ENCODE results near the gene CACNA1C.

The CACNA1C gene

DNA sequence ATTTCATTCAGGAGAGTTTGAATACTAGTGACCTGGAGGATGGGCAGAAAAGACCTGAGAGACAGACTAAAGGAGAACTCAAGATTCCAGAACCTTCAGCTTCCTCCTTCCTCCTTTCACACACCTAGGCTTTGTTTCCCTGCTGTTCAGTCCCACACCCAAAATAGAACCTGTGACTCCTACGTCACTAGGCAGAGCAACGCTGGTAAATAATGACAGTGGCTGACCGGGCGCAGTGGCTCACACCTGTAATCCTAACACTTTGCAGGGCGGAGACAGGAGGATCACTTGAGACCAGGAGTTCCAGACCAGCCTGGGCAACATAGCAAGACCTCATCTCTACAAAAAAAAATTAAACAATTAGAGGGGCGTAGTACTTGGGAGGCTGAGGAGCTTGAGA, 575.6 kb downstream of the CACNA1C start:
- no peak for DNase-seq (ENCODE audit: low read depth)

DNA sequence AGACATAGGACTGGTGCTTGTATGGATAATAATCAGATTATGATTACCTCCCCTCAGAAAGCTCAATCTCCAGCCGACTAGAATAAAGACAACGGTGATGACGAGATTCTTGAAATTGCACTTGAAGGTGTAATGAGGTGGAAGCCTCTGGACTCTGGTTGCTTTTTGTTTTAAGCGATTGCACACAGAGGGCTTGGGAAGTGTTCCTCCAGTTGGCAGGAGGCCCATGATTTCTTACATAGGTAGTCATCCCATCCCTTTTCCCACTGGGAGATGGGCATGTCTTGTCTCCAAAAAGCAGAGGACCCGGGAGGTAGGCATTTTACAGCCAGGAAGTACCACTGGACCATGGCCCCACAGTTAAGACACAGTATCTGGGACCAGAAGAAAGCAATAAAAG, 576.3 kb downstream of the CACNA1C start:
- no peak for DNase-seq (ENCODE audit: low read depth)

DNA sequence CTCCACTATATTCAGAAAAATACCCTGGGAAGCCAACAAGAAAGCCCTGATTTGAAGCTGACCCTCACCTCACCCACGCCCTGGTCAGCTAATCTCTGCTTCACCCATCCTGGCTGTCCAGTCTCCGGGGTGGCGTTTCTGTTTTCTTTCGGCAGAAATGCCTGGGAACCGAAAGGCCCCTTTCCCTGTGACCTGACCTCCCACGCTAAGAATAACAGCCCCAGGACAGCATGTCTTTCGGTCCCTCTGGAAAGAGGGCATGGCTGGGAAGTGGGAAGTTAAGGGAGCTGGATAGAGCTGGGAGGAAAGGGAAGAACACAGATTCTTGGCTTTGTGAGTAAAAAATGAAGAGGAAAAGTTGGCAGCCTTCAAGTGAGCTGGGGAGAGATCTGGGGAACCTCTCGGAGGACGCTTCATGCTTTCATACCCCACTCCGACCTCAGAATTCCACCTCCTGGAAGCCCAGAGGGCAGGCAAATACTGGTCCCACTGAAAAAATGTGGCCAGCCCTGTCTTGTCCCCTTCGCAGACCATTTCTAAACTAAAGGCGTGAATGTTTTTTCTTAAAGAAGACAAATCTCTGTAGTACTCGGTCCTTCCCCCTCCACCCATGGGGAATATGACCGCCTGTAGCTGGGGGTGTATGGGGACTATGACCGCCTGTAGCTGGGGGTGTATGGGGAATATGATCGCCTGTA, 579.0 kb downstream of the CACNA1C start:
- no peak for DNase-seq (ENCODE audit: low read depth)

- no peak for DNase-seq (ENCODE audit: low read depth)
These were observed 580.5 kb downstream of the CACNA1C start for GRCh38 chr12:2633176-2633824.

GRCh38 chr12:2633825-2634200, 581.0 kb downstream of the CACNA1C start:
- DNase-seq (ENCODE audit: low read depth) = no peak

DNA sequence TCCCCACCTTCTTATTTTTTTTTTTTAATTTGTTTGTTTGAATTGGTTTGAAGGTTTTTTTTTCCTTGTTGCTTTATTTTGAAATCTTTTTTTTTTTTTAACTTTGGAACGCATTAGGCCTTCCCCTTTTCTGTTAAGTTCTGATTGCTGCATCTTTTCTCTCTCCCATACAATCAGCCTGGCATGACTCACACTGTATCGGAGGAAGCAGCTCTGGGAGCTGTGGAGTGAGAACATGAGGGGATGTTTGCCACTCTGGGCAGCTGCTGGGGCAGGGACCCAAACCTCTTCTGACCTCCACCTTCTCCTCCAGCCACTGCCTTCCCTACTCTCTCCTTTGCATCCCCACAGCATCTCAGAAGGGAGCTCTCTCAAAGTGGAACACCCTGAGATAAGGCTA, 581.7 kb downstream of the CACNA1C start:
- DNase-seq (ENCODE audit: low read depth) = no peak

GRCh38 chr12:2636741-2637340, 584.1 kb downstream of the CACNA1C start:
- no peak for DNase-seq (ENCODE audit: low read depth)

GRCh38 chr12:2637371-2637770, 584.6 kb downstream of the CACNA1C start:
- DNase-seq (ENCODE audit: low read depth) = no peak

DNA sequence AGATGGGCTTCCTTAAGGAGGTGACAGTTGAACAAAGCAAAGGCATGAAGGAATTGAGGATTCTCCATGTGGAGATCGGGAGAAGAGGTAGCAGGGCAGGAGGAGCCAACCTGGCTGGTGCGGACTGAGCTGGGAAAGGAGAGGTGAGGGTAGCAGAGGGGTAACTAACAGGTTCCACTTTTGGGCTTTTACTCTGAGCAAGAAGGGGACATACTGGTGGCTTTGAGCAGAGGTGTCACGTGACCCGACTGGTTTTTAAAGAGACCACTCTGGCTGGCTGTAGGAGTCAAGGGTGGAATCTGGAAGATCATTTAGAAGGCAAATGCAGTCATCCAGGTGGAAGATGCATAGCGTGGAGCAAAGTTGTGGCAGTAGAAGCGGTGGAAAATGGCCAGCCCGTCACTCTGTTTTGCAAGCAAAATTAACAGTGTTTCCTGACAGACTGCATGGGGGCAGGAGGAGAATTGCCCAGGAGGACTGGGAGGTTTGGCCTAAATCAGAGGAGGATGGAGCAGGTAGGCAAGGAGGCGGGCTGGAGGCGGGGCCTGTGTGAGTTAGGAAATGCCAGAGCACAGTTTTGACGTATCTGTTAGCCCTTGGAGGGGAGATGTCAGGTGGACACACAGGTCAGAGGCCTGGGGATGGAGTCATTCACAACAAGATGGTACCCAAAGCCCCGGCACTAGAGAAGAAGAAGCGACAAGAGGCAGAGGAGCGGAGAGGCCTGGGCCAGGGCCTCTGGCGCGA, 585.7 kb downstream of the CACNA1C start:
- DNase-seq (ENCODE audit: low read depth) = no peak

GRCh38 chr12:2639020-2639298, 586.2 kb downstream of the CACNA1C start:
- DNase-seq (ENCODE audit: low read depth) = no peak

GRCh38 chr12:2640281-2640680, 587.5 kb downstream of the CACNA1C start:
- no peak for DNase-seq (ENCODE audit: low read depth)

DNA sequence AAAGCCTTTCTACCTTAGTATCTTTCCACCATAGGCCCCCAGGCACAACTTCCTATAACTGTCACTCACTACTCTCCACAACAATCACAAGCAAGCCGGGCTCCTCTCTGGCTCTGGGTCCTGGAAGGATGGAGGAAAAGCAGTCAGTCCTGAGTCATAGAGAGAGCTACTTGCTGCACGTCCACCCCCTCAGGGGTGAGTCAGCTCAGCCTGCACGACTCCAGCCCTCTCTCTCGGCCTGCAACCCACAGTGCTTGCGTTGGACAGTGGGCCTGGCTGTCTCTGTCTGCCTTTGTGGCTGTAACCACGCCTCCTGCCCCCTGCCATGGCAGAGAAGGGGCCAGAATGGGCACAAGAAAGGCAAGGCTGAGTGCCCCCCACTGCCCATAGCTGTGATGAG, 587.9 kb downstream of the CACNA1C start:
- no peak for DNase-seq (ENCODE audit: low read depth)

DNA sequence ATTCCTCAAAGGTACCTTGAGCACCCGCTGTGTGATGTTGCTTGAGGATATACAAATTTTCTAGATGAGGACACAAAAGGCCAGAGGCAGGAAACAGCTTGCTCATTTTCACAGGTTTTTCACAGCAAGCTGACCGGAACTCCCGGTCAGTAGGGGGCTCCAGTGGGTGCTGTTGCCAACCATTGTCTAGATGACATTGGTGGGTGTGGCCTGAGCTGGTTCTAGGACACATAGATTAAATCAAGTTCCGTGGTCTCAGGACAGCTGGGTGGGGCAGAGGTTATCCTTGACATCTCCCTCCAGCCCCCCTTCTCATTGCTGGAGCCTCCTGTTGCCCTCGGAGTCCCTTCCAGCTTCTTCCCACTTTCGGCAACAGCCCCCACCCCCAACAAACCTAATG, 588.4 kb downstream of the CACNA1C start:
- no peak for DNase-seq (ENCODE audit: low read depth)

DNA sequence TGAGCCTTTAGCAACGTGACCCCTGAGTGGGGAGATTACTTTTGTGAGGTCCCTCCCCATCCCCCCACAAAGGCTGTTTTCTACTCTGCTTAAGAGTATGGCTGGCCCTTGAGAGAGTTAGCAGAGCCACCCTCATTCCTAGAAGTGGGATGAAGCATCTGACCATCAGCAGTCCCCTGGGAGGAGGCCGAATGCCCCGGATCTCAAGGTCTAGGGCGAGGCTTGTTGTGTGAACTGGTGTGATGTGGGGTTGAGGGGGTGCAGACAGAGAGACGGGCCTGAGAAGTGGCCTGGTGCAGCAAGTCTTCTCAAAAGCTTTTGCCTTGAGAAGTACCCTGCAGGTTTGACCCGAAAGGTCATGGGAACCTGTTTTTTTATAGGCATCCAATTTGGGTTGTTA, 589.0 kb downstream of the CACNA1C start:
- DNase-seq (ENCODE audit: low read depth) = no peak

- no peak for DNase-seq (ENCODE audit: low read depth)
These were observed 589.5 kb downstream of the CACNA1C start for GRCh38 chr12:2642176-2642892.

GRCh38 chr12:2642896-2643425, 590.2 kb downstream of the CACNA1C start:
- no peak for DNase-seq (ENCODE audit: low read depth)

DNA sequence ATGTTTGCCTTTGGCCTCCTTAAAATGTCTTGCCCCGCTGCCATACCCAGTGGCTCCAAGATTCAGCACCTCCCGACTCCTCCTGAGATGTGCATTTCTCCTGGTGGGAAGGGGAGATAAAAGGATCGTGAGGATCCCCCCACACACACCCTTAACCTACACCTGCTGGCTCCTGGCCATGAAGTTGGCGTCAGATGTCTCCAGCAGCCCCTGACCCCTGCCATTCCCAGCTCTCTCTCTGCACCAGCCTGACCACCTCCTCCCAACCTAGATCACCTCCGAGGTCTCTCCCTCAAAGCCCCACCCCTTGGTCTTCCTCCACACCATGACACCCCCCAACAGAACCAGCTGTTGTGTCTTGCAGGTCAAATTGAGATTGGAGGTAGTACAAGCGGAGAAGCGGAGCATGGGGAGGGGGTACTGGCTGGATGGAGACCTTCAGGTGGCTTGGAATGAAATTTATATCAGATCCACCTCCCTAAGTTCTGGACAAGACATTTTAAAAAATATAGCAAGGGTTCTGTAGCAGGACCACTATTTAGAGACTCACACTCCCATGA, 590.9 kb downstream of the CACNA1C start:
- no peak for DNase-seq (ENCODE audit: low read depth)

DNA sequence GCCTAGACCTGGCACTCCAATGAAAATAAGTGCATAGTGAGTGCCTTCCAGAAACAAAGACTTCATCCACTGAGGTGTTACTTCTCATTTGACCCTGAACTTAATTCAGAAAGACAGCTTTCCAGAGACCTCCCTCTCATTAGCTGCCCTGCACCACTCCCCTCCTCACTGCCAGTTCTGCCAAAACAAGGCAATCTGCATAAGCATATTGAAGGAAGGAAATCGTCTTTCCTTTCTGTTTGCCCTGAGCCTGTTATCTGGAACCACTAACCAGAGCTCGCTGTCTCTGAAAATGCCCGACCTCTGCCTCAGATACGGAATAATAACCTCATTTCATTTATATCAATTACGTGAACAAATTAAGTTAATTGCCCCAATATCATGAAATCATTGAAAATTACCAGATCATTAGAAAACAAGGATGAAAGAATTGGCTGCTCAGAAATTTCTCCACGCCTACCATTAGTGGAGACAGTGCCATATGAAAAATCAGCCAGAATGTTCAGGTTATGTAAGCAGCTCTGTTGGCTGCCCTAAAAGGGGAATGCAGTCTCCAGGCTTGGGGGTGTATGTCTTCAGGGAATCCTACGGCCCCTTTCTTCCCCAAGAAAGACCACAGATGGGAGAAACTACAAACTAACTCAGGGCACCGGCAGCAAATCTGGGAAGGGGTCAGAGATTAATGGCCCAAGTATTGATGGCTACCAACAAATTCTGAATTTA, 592.1 kb downstream of the CACNA1C start:
- no peak for DNase-seq (ENCODE audit: low read depth)

DNA sequence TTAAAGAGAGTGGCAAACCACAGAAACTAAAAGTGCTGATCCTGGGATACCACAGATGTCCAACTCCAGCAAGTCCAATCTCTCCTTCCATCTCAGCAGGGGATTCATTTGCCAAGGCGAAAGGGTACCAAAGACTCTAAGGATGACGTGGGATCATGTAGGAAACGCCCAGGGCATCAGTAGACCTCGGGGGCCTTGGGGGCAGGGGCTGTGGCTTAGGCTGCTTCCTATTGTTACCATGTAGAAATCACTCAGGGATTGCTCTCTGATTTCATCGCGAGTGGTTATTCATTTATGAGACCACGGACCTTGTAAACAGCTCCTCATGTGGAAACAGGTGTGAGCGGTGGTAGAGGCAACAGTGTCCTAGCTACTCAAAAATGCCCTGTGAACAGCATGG, 592.7 kb downstream of the CACNA1C start:
- no peak for DNase-seq (ENCODE audit: low read depth)

DNA sequence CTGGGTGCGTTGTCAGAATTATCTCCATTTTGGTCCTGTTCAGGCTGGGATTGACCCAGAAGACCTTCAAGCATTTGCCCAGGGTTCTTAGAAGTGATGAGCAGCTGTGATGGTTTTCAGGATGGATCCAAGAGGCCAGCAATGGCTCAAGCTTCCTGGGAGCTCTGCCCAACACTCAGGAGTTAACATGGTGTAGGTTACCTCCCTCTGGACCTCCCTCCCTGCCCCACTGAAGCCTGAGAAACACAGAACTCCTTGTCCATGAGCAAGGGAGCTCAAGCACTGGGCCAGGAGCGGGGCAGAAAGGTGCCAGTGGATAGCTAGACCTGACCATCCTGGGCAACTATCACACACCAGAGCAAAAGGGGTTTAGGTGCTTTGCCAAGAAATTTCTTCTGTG, 593.6 kb downstream of the CACNA1C start:
- no peak for DNase-seq (ENCODE audit: low read depth)

- DNase-seq (ENCODE audit: low read depth) = no peak
These were observed 594.4 kb downstream of the CACNA1C start for GRCh38 chr12:2647186-2647585.
